SK-N-SH (cell line): ENCODE measurements around the gene EBF3. TPM values are rescaled to one million over a fixed set of nuclear protein-coding genes. Genes with fewer than 3 reads are reported as not detected.

Experiments used
- CTCF ChIA-PET: fragments of 300-600, 350-600 bp; formaldehyde crosslinking; extraction: SDS; loops from one replicate; lab custom pipeline; 2021; lab: Yijun Ruan, JAX
- POLR2A ChIA-PET: fragments of 350-600 bp; sonication (Branson Sonifier 250); formaldehyde crosslinking; extraction: SDS; loops from one replicate; lab custom pipeline; 2020; ENCODE audit warnings: antibody characterized with exemption, inconsistent platforms; lab: Yijun Ruan, JAX
- DNase-seq: peaks from one replicate; pipeline ENCODE4 v3.0.0; 2012
- H2AFZ ChIP-seq: fragments of 200-600 bp; sonication (generic); 2 replicates; pipeline ENCODE4 v1.8.1; 2016; ENCODE audit warnings: antibody characterized with exemption, mild to moderate bottlenecking, low read depth
- H3F3A ChIP-seq: fragments of 200-600 bp; sonication (generic); replicated peaks from 2 replicates; pipeline ENCODE3; 2016; ENCODE audit warnings: antibody characterized with exemption, mild to moderate bottlenecking; ENCODE audit not compliant: insufficient read depth
- H3K27ac ChIP-seq, 2 experiments: fragments of 200-500 bp in 1 of 2; fragments of 200-600 bp in 1 of 2; sonication (Bioruptor generic) in 1 of 2; sonication (generic), shearing (Covaris generic) in 1 of 2; 2 replicates each; pipeline versions ENCODE4 v1.5.1 to v1.6.1; 2014 to 2016; ENCODE audit warnings: low read depth in 2 of 2, inconsistent platforms in 1 of 2, low read length in 1 of 2, mild to moderate bottlenecking in 1 of 2, mixed read lengths in 1 of 2
- H3K27me3 ChIP-seq: fragments of 200-600 bp; sonication (generic), shearing (Covaris generic); 2 replicates; pipeline ENCODE4 v1.6.1; 2016; ENCODE audit warnings: mixed run types; ENCODE audit not compliant: insufficient read depth
- H3K36me3 ChIP-seq, 2 experiments: fragments of 200-500 bp in 1 of 2; fragments of 200-600 bp in 1 of 2; sonication (Bioruptor generic) in 1 of 2; sonication (generic) in 1 of 2; replicated peaks in 1 of 2; 2 replicates each; pipeline versions ENCODE3 to v1.5.1; 2014 to 2016; ENCODE audit warnings: low read length in 1 of 2, mild to moderate bottlenecking in 1 of 2; ENCODE audit not compliant: insufficient read depth in 2 of 2, control insufficient read depth in 1 of 2
- H3K4me1 ChIP-seq, 2 experiments: fragments of 200-500 bp in 1 of 2; fragments of 200-600 bp in 1 of 2; sonication (Bioruptor generic) in 1 of 2; sonication (generic), shearing (Covaris generic) in 1 of 2; 2 replicates each; pipeline versions ENCODE4 v1.5.1 to v1.6.1; 2014 to 2016; ENCODE audit warnings: low read depth in 1 of 2, low read length in 1 of 2, mixed run types in 1 of 2; ENCODE audit not compliant: insufficient read depth in 2 of 2, control insufficient read depth in 1 of 2
- H3K4me2 ChIP-seq: fragments of 200-600 bp; sonication (generic), shearing (Covaris generic); 2 replicates; pipeline ENCODE4 v1.6.1; 2017; ENCODE audit warnings: mixed run types
- H3K4me3 ChIP-seq, 2 experiments: fragments of 200-500 bp in 1 of 2; fragments of 200-600 bp in 1 of 2; sonication (Bioruptor generic) in 1 of 2; sonication (generic), shearing (Covaris generic) in 1 of 2; 2 replicates each; pipeline versions ENCODE4 v1.5.1 to v1.8.1; 2014 to 2016; ENCODE audit warnings: low read depth in 2 of 2, inconsistent platforms in 1 of 2, low read length in 1 of 2, mild to moderate bottlenecking in 1 of 2, mixed read lengths in 1 of 2, moderate library complexity in 1 of 2
- H3K79me2 ChIP-seq: fragments of 200-600 bp; sonication (generic); 2 replicates; pipeline ENCODE4 v1.8.1; 2017; ENCODE audit warnings: mild to moderate bottlenecking; ENCODE audit not compliant: insufficient read depth
- H3K9ac ChIP-seq: fragments of 200-600 bp; sonication (generic); 2 replicates; pipeline ENCODE4 v1.6.1; 2017; ENCODE audit warnings: mixed run types
- H3K9me2 ChIP-seq: fragments of 200-600 bp; sonication (generic); 2 replicates; pipeline ENCODE4 v1.6.1; 2017; ENCODE audit warnings: mixed run types
- H3K9me3 ChIP-seq: fragments of 200-600 bp; sonication (generic); 2 replicates; pipeline ENCODE4 v1.6.1; 2017; ENCODE audit warnings: mixed run types, mild to moderate bottlenecking, moderate library complexity
- H4K20me1 ChIP-seq: fragments of 200-600 bp; sonication (generic); 2 replicates; pipeline ENCODE4 v1.6.1; 2017; ENCODE audit warnings: mild to moderate bottlenecking, mixed run types; ENCODE audit not compliant: insufficient read depth
- CHD2 ChIP-seq: fragments of 150-350 bp; IDR thresholded peaks from 2 replicates; pipeline ENCODE4 v1.6.1; 2018; ENCODE audit warnings: low read length; ENCODE audit not compliant: partially characterized antibody
- ELF1 ChIP-seq: IDR thresholded peaks from 2 replicates; pipeline ENCODE4 v1.4.0; 2012
- EZH2phosphoT487 ChIP-seq: fragments of 200-600 bp; sonication (generic); IDR thresholded peaks from 2 replicates; pipeline ENCODE4 v1.6.1; 2017; ENCODE audit warnings: low read depth, mixed run types, mild to moderate bottlenecking, antibody characterized with exemption, moderate library complexity, borderline replicate concordance
- FOSL2 ChIP-seq: IDR thresholded peaks from 2 replicates; pipeline ENCODE4 v1.4.0; 2012; ENCODE audit warnings: low read depth, mild to moderate bottlenecking, moderate library complexity, borderline replicate concordance
- FOXM1 ChIP-seq: IDR thresholded peaks from 2 replicates; pipeline ENCODE4 v1.4.0; 2012; ENCODE audit warnings: low read depth, mild to moderate bottlenecking
- JUND ChIP-seq: IDR thresholded peaks from 2 replicates; pipeline ENCODE4 v1.4.0; 2012
- MXI1 ChIP-seq: IDR thresholded peaks from 2 replicates; pipeline ENCODE4 v1.6.1; 2012; ENCODE audit warnings: mild to moderate bottlenecking, low read depth, low read length, improper control_type of control experiment
- NRF1 ChIP-seq: IDR thresholded peaks from 2 replicates; pipeline ENCODE4 v1.6.1; 2012; ENCODE audit warnings: low read depth, mild to moderate bottlenecking, low read length
- RAD21 ChIP-seq: IDR thresholded peaks from 2 replicates; pipeline ENCODE4 v1.6.1; 2012; ENCODE audit warnings: mild to moderate bottlenecking, low read length
- RCOR1 ChIP-seq: fragments of 150-350 bp; IDR thresholded peaks from 2 replicates; pipeline ENCODE4 v1.6.1; 2017; ENCODE audit warnings: antibody characterized with exemption, low read length
- RFX5 ChIP-seq: IDR thresholded peaks from 2 replicates; pipeline ENCODE4 v1.6.1; 2012; ENCODE audit warnings: mild to moderate bottlenecking, improper control_type of control experiment, low read length
- RXRA ChIP-seq: IDR thresholded peaks from 2 replicates; pipeline ENCODE4 v1.4.0; 2012; ENCODE audit warnings: low read depth, mild to moderate bottlenecking, borderline replicate concordance
- SIN3A ChIP-seq: IDR thresholded peaks from 2 replicates; pipeline ENCODE4 v1.6.1; 2012; ENCODE audit warnings: low read depth, mild to moderate bottlenecking, low read length, moderate library complexity, borderline replicate concordance
- TEAD4 ChIP-seq: IDR thresholded peaks from 2 replicates; pipeline ENCODE4 v1.4.0; 2012; ENCODE audit warnings: mild to moderate bottlenecking, borderline replicate concordance; ENCODE audit not compliant: insufficient read depth
- YY1 ChIP-seq: IDR thresholded peaks from 2 replicates; pipeline ENCODE4 v1.4.0; 2012; ENCODE audit warnings: low read depth, mild to moderate bottlenecking
- WGBS: methylation state at CpG from one replicate; pipeline ENCODE4 v1.1.6; 2017; ENCODE audit warnings: low lambda C conversion rate; 5-methylcytosine and 5-hydroxymethylcytosine counted together
- polyA plus RNA-seq, 3 experiments: library from polyadenylated mRNA; depleted of rRNA; stranded (reverse); fragments of >200 nt; gene quantifications; 2 replicates each; pipeline ENCODE4 v1.2.3, GENCODE V29; 2012
- TF ChIP-seq, protein P1 (sequence below): fragments of 150-350 bp; IDR thresholded peaks from 2 replicates; pipeline ENCODE4 v1.6.1; 2017; ENCODE audit warnings: antibody characterized with exemption, low read length, low read depth, borderline replicate concordance
- TF ChIP-seq, protein P2 (sequence below): IDR thresholded peaks from 2 replicates; pipeline ENCODE4; 2012
- TF ChIP-seq, protein P3 (sequence below): IDR thresholded peaks from 2 replicates; pipeline ENCODE4 v1.6.1; 2012; ENCODE audit warnings: mild to moderate bottlenecking, low read depth, low read length, moderate library complexity
- TF ChIP-seq, protein P4 (sequence below): IDR thresholded peaks from 2 replicates; pipeline ENCODE4 v1.4.0; 2012; ENCODE audit warnings: low read depth

EBF3 gene
- polyA plus RNA-seq, 1 of the 3 experiments (the other 2 are of a cell fraction): not detected

DNA sequence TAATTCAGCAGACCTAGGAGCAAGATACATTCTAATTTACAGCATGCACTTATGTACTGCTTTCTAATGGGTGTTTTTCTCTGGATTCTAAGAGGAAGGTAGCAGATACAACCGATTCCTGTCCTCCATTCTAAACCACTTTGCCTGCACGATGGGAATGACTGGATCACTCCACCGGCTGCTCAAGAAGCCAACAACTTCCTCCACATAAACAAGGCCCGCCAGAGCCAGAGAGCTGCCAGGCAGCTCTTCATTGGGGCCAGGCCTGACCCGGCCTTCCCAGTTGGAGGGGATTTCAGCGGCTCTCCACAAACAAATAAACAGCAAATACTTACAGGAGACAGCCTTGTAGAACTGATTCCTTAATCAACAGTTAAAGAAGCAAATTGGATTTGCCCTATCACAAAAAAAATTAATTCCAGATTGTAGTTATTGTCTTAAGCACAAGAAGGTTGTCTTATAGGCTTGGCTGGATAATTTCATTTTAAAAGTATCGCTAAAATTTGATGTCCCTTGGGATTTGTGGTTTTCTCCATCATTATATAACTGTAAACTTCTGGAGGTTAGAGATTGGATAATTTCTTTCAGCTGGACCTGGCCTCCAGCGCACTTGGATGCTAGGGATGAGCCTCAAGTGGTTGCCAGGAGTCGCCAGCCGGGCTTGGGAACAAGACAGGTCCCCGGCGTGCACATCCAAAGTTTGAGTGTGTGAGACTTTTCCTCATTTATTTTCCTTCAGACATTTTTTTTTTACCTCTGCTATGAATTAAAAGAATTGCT is 20.9 kb downstream of the EBF3 start:
- Histone ChIP-seq H3K4me1 (peaks cover 0 to 7% of the 10 kb centered on the region in 2 experiments; a peak in 1 of 4 replicates), H3K9me3 (no peaks in the 10 kb centered on the region), H3K79me2 (no peaks in the 10 kb centered on the region), H3K4me2 (no peak overlapping the region), H3K9ac (no peak overlapping the region), H3K27me3 (no peaks in the 10 kb centered on the region), H2AFZ (no peak overlapping the region), H4K20me1 (no peaks in the 10 kb centered on the region), H3F3A (no peaks in the 10 kb centered on the region), H3K27ac (no peak overlapping the region), H3K9me2 (no peaks in the 10 kb centered on the region), H3K4me3 (no peak overlapping the region), H3K36me3 (no peaks in the 10 kb centered on the region)
- WGBS: 49% methylated on average over 12 of the region's 12 CpGs
- ChIA-PET POLR2A (no interaction called here), CTCF (no interaction called here)
- no peak for TF ChIP-seq RFX5
- no peak for TF ChIP-seq NRF1
- TF ChIP-seq ELF1: no peak
- TF ChIP-seq RAD21: no peak
- no peak for TF ChIP-seq RXRA
- TF ChIP-seq RCOR1: no peak
- TF ChIP-seq EZH2phosphoT487: no peak
- no peak for DNase-seq

DNA sequence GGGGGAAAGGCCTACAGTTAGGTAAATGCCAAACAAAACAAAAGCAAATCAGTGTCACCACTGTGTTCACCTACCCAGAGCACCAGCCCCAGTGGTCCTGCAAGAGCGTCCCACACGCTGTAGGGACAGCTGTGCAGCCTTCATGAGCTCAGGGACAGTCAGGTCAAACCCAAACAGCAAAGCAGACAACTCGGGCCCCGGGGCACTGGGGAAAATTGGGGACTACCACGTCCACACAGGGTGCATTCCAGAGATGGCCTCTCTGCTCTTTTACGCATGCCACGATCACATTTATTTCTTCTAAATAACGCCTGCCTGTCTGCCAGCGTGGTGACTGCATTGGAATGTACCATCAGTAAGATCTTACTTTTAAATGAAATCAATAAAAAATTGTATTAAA is 21.7 kb downstream of the EBF3 start:
- Histone ChIP-seq H3K27me3 (no peaks in the 10 kb centered on the region), H3K9me2 (no peaks in the 10 kb centered on the region), H4K20me1 (no peaks in the 10 kb centered on the region), H3K9me3 (no peaks in the 10 kb centered on the region), H3K4me1 (peaks cover 0 to 7% of the 10 kb centered on the region in 2 experiments; a peak in 1 of 4 replicates), H3K4me3 (no peak overlapping the region), H3K9ac (no peak overlapping the region), H3F3A (no peaks in the 10 kb centered on the region), H3K27ac (no peak overlapping the region), H3K36me3 (no peaks in the 10 kb centered on the region), H3K4me2 (no peak overlapping the region), H3K79me2 (no peaks in the 10 kb centered on the region), H2AFZ (no peak overlapping the region)
- ChIA-PET POLR2A (no interaction called here), CTCF (interaction anchor here (1.0 to 2.6 kb wide), 3 partner anchors 26 to 53 kb away, joined by 3 to 8 read pairs (median 4); no protein-coding TSS in a partner anchor)
- TF ChIP-seq RAD21: no peak
- TF ChIP-seq TEAD4: no peak
- TF ChIP-seq RFX5: no peak
- TF ChIP-seq, protein P1, sequence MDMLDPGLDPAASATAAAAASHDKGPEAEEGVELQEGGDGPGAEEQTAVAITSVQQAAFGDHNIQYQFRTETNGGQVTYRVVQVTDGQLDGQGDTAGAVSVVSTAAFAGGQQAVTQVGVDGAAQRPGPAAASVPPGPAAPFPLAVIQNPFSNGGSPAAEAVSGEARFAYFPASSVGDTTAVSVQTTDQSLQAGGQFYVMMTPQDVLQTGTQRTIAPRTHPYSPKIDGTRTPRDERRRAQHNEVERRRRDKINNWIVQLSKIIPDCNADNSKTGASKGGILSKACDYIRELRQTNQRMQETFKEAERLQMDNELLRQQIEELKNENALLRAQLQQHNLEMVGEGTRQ: no peak
- TF ChIP-seq NRF1: no peak
- TF ChIP-seq, protein P2, sequence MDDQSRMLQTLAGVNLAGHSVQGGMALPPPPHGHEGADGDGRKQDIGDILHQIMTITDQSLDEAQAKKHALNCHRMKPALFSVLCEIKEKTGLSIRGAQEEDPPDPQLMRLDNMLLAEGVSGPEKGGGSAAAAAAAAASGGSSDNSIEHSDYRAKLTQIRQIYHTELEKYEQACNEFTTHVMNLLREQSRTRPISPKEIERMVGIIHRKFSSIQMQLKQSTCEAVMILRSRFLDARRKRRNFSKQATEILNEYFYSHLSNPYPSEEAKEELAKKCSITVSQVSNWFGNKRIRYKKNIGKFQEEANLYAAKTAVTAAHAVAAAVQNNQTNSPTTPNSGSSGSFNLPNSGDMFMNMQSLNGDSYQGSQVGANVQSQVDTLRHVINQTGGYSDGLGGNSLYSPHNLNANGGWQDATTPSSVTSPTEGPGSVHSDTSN: no peak
- TF ChIP-seq, protein P3, sequence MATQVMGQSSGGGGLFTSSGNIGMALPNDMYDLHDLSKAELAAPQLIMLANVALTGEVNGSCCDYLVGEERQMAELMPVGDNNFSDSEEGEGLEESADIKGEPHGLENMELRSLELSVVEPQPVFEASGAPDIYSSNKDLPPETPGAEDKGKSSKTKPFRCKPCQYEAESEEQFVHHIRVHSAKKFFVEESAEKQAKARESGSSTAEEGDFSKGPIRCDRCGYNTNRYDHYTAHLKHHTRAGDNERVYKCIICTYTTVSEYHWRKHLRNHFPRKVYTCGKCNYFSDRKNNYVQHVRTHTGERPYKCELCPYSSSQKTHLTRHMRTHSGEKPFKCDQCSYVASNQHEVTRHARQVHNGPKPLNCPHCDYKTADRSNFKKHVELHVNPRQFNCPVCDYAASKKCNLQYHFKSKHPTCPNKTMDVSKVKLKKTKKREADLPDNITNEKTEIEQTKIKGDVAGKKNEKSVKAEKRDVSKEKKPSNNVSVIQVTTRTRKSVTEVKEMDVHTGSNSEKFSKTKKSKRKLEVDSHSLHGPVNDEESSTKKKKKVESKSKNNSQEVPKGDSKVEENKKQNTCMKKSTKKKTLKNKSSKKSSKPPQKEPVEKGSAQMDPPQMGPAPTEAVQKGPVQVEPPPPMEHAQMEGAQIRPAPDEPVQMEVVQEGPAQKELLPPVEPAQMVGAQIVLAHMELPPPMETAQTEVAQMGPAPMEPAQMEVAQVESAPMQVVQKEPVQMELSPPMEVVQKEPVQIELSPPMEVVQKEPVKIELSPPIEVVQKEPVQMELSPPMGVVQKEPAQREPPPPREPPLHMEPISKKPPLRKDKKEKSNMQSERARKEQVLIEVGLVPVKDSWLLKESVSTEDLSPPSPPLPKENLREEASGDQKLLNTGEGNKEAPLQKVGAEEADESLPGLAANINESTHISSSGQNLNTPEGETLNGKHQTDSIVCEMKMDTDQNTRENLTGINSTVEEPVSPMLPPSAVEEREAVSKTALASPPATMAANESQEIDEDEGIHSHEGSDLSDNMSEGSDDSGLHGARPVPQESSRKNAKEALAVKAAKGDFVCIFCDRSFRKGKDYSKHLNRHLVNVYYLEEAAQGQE: no peak
- TF ChIP-seq YY1: no peak
- no peak for TF ChIP-seq MXI1
- no peak for TF ChIP-seq FOSL2
- TF ChIP-seq SIN3A: no peak
- TF ChIP-seq, protein P4, sequence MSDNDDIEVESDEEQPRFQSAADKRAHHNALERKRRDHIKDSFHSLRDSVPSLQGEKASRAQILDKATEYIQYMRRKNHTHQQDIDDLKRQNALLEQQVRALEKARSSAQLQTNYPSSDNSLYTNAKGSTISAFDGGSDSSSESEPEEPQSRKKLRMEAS: no peak
- no peak for TF ChIP-seq FOXM1
- no peak for TF ChIP-seq EZH2phosphoT487
- no peak for TF ChIP-seq JUND
- TF ChIP-seq CHD2: no peak
- no peak for DNase-seq
- WGBS: 44% methylated on average over 9 of the region's 9 CpGs
